H1 (cell line): ENCODE measurements around the gene CENPF. TPM values are rescaled to one million over a fixed set of nuclear protein-coding genes. Genes with fewer than 3 reads are reported as not detected.

Source experiments
- CTCF ChIA-PET: fragments of 300-600 bp; sonication (Branson Sonifier 250); formaldehyde crosslinking; loops from one replicate; lab custom pipeline; 2021; ENCODE audit not compliant: partially characterized antibody; lab: Charles Lee
- POLR2A ChIA-PET: fragments of 300-600 bp; sonication (Branson Sonifier 250); formaldehyde crosslinking; loops from one replicate; lab custom pipeline; 2021; ENCODE audit warnings: inconsistent platforms; ENCODE audit not compliant: partially characterized antibody; lab: Charles Lee
- DNase-seq, 2 experiments: peaks; one replicate each; pipeline versions ENCODE4 v3.0.0 to v3.0.0-alpha.2; 2010 to 2022; ENCODE audit warnings: low spot score in 2 of 2, low read depth in 1 of 2, mixed read lengths in 1 of 2
- FAIRE-seq: peaks from 2 replicates; lab custom pipeline; 2011; peaks lifted over from hg19 to GRCh38; lab: Jason Lieb, UNC
- H2AFZ ChIP-seq: 2 replicates; pipeline ENCODE4 v1.8.1; 2012; ENCODE audit warnings: low read length, inconsistent platforms
- H2AK5ac ChIP-seq: 2 replicates; pipeline ENCODE4 v1.6.1; 2013; ENCODE audit warnings: low read depth, low read length
- H2BK120ac ChIP-seq: replicated peaks from 2 replicates; pipeline ENCODE3; 2013; ENCODE audit warnings: low read depth, low read length, inconsistent platforms
- H2BK12ac ChIP-seq: 2 replicates; pipeline ENCODE4 v1.6.1; 2013; ENCODE audit warnings: low read depth, low read length
- H2BK15ac ChIP-seq: 2 replicates; pipeline ENCODE4 v1.6.1; 2013; ENCODE audit warnings: low read length
- H2BK20ac ChIP-seq: 2 replicates; pipeline ENCODE4 v1.6.1; 2013; ENCODE audit warnings: low read length
- H2BK5ac ChIP-seq: 2 replicates; pipeline ENCODE4 v1.6.1; 2013; ENCODE audit warnings: low read depth, low read length
- H3K14ac ChIP-seq: 2 replicates; pipeline ENCODE4 v1.6.1; 2013; ENCODE audit warnings: inconsistent platforms; ENCODE audit not compliant: insufficient read length
- H3K18ac ChIP-seq: 2 replicates; pipeline ENCODE4 v1.6.1; 2013; ENCODE audit warnings: low read length; ENCODE audit errors: extremely low read depth
- H3K23ac ChIP-seq: 2 replicates; pipeline ENCODE4 v1.6.1; 2013; ENCODE audit warnings: inconsistent platforms; ENCODE audit not compliant: insufficient read length
- H3K23me2 ChIP-seq: 2 replicates; pipeline ENCODE4 v1.6.1; 2013; ENCODE audit warnings: low read depth, low read length
- H3K27ac ChIP-seq: 2 replicates; pipeline ENCODE4 v1.6.1; 2011; ENCODE audit warnings: low read depth, low read length, inconsistent platforms
- H3K27me3 ChIP-seq, 4 experiments: replicated peaks in 1 of 4; 1 replicate in 1 of 4; 2 replicates in 3 of 4; pipeline versions ENCODE4 v1.6.1 to v1.8.1; 2011 to 2013; ENCODE audit warnings: low read length in 3 of 4, mild to moderate bottlenecking in 3 of 4, inconsistent platforms in 2 of 4, mixed read lengths in 2 of 4, moderate library complexity in 1 of 4; ENCODE audit not compliant: control insufficient read depth in 3 of 4, insufficient read depth in 3 of 4; ENCODE audit errors: extremely low read depth in 1 of 4
- H3K36me3 ChIP-seq, 4 experiments: 2 replicates each; pipeline versions ENCODE4 v1.6.1 to v1.8.1; 2011 to 2013; ENCODE audit warnings: mild to moderate bottlenecking in 4 of 4, low read length in 3 of 4, moderate library complexity in 2 of 4, control low read depth in 1 of 4, inconsistent platforms in 1 of 4; ENCODE audit not compliant: insufficient read depth in 4 of 4, control insufficient read depth in 2 of 4
- H3K4ac ChIP-seq: replicated peaks from 2 replicates; pipeline ENCODE3; 2013; ENCODE audit warnings: low read length, low read depth, mixed read lengths, inconsistent platforms; ENCODE audit not compliant: insufficient read length
- H3K4me1 ChIP-seq, 4 experiments: replicated peaks in 1 of 4; 1 replicate in 1 of 4; 2 replicates in 3 of 4; pipeline versions ENCODE4 v1.6.1 to v1.8.1; 2011 to 2013; ENCODE audit warnings: low read length in 3 of 4, inconsistent platforms in 2 of 4, mixed read lengths in 1 of 4; ENCODE audit not compliant: insufficient read depth in 4 of 4, control insufficient read depth in 3 of 4
- H3K4me2 ChIP-seq, 2 experiments: 2 replicates each; pipeline versions ENCODE4 v1.6.1 to v1.8.1; 2011 to 2013; ENCODE audit warnings: low read depth in 2 of 2, low read length in 2 of 2, control low read depth in 1 of 2, inconsistent platforms in 1 of 2, mild to moderate bottlenecking in 1 of 2; ENCODE audit not compliant: insufficient read depth in 1 of 2
- H3K4me3 ChIP-seq, 4 experiments: fragments of 200-600, 300-600 bp in 1 of 4; sonication (generic), shearing (Covaris generic), sonication (Bioruptor Twin) in 1 of 4; 2 replicates each; pipeline versions ENCODE4 v1.5.1 to v1.8.1; 2011 to 2016; ENCODE audit warnings: low read length in 4 of 4, low read depth in 3 of 4, control low read depth in 2 of 4, inconsistent platforms in 2 of 4, mild to moderate bottlenecking in 2 of 4, mixed read lengths in 1 of 4, moderate library complexity in 1 of 4; ENCODE audit not compliant: insufficient read depth in 2 of 4; ENCODE audit errors: extremely low read depth in 1 of 4
- H3K56ac ChIP-seq: replicated peaks from 2 replicates; pipeline ENCODE3; 2013; ENCODE audit warnings: low read depth, mild to moderate bottlenecking, mixed read lengths, low read length, inconsistent platforms; ENCODE audit not compliant: insufficient read length
- H3K79me1 ChIP-seq: 2 replicates; pipeline ENCODE4 v1.6.1; 2013; ENCODE audit warnings: low read depth, low read length, control low read depth
- H3K79me2 ChIP-seq, 2 experiments: 2 replicates each; pipeline versions ENCODE4 v1.6.1 to v1.8.1; 2012 to 2013; ENCODE audit warnings: low read length in 2 of 2, mild to moderate bottlenecking in 2 of 2, inconsistent platforms in 1 of 2; ENCODE audit not compliant: insufficient read depth in 2 of 2, control insufficient read depth in 1 of 2
- H3K9ac ChIP-seq, 4 experiments: replicated peaks in 1 of 4; 1 replicate in 1 of 4; 2 replicates in 3 of 4; pipeline versions ENCODE4 v1.6.1 to v1.8.1; 2011 to 2013; ENCODE audit warnings: low read depth in 3 of 4, low read length in 3 of 4, control low read depth in 2 of 4, mild to moderate bottlenecking in 2 of 4, moderate library complexity in 2 of 4, inconsistent platforms in 1 of 4; ENCODE audit errors: extremely low read depth in 1 of 4
- H3K9me3 ChIP-seq, 2 experiments: 2 replicates each; pipeline versions ENCODE4 v1.6.1 to v1.8.1; 2012 to 2013; ENCODE audit warnings: mild to moderate bottlenecking in 2 of 2, moderate library complexity in 2 of 2, control low read depth in 1 of 2, inconsistent platforms in 1 of 2, low read depth in 1 of 2, low read length in 1 of 2, mixed read lengths in 1 of 2; ENCODE audit not compliant: insufficient read depth in 2 of 2
- H4K20me1 ChIP-seq, 2 experiments: replicated peaks in 1 of 2; 2 replicates each; pipeline versions ENCODE3 to v1.8.1; 2011 to 2013; ENCODE audit warnings: inconsistent platforms in 2 of 2, low read length in 2 of 2, mild to moderate bottlenecking in 1 of 2; ENCODE audit not compliant: insufficient read depth in 2 of 2, control insufficient read depth in 1 of 2
- H4K5ac ChIP-seq: 2 replicates; pipeline ENCODE4 v1.6.1; 2013; ENCODE audit warnings: low read length, low read depth, mixed read lengths, inconsistent platforms; ENCODE audit not compliant: insufficient read length
- H4K8ac ChIP-seq: 2 replicates; pipeline ENCODE4 v1.8.0; 2013; ENCODE audit warnings: mild to moderate bottlenecking, moderate library complexity, low read length, inconsistent platforms; ENCODE audit not compliant: insufficient read depth; ENCODE audit errors: extremely low read depth
- H4K91ac ChIP-seq: replicated peaks from 2 replicates; pipeline ENCODE3; 2013; ENCODE audit warnings: low read length, mixed read lengths, inconsistent platforms; ENCODE audit not compliant: insufficient read length
- BACH1 ChIP-seq: IDR thresholded peaks from 2 replicates; pipeline ENCODE4 v1.6.1; 2012; ENCODE audit warnings: low read length, improper control_type of control experiment
- CBX5 ChIP-seq: fragments of 300-800, 300-1000 bp; sonication (generic); IDR thresholded peaks from 2 replicates; pipeline ENCODE4 v1.7.1; 2016; ENCODE audit warnings: antibody characterized with exemption, low read length, low read depth
- CHD1 ChIP-seq: IDR thresholded peaks from 2 replicates; pipeline ENCODE4 v1.6.1; 2012; ENCODE audit warnings: low read depth, low read length, improper control_type of control experiment
- GABPA ChIP-seq: IDR thresholded peaks from 2 replicates; pipeline ENCODE4 v1.6.1; 2011; ENCODE audit warnings: mild to moderate bottlenecking, low read length, moderate library complexity, borderline replicate concordance; ENCODE audit not compliant: insufficient read depth
- GTF2F1 ChIP-seq: IDR thresholded peaks from 2 replicates; pipeline ENCODE4 v1.6.1; 2012; ENCODE audit warnings: low read depth, low read length, improper control_type of control experiment, borderline replicate concordance
- HDAC6 ChIP-seq: IDR thresholded peaks from one replicate; pipeline ENCODE4 v1.7.1; 2012; ENCODE audit warnings: low read depth, mild to moderate bottlenecking, inconsistent platforms, low read length, moderate library complexity
- KDM1A ChIP-seq: fragments of 200-600, 300-600 bp; sonication (generic); IDR thresholded peaks from 2 replicates; pipeline ENCODE4 v1.7.1; 2016; ENCODE audit warnings: mild to moderate bottlenecking, low read length, borderline replicate concordance
- KDM5A ChIP-seq: fragments of 200-600 bp; IDR thresholded peaks from 2 replicates; pipeline ENCODE4 v1.7.1; 2012; ENCODE audit warnings: mild to moderate bottlenecking, low read length, inconsistent platforms, mixed read lengths
- MAFK ChIP-seq: IDR thresholded peaks from 2 replicates; pipeline ENCODE4 v1.6.1; 2012; ENCODE audit warnings: low read depth, mild to moderate bottlenecking, improper control_type of control experiment, low read length
- POLR2AphosphoS5 ChIP-seq: IDR thresholded peaks from 2 replicates; pipeline ENCODE4 v1.6.1; 2011; ENCODE audit warnings: low read depth, low read length
- POU5F1 ChIP-seq: IDR thresholded peaks from 2 replicates; pipeline ENCODE4 v1.6.1; 2011; ENCODE audit warnings: low read depth, mild to moderate bottlenecking, low read length, moderate library complexity
- SUZ12 ChIP-seq: fragments of 200-600 bp; sonication (generic); IDR thresholded peaks from 2 replicates; pipeline ENCODE4 v1.6.1; 2012; ENCODE audit warnings: mild to moderate bottlenecking, inconsistent platforms, low read length, moderate library complexity, mixed read lengths
- TEAD4 ChIP-seq: IDR thresholded peaks from 2 replicates; pipeline ENCODE4 v1.6.1; 2012; ENCODE audit warnings: low read depth, low read length, inconsistent platforms, mixed read lengths
- WGBS, 2 experiments: shearing (Covaris generic) in 1 of 2; methylation state at CpG; one replicate each; pipeline versions ENCODE4 v1.1.6 to v1.1.7; 2013 to 2015; ENCODE audit warnings: low lambda C conversion rate in 2 of 2, mixed read lengths in 2 of 2, inconsistent platforms in 1 of 2, low coverage in 1 of 2, missing lambda C conversion rate in 1 of 2; ENCODE audit not compliant: insufficient replicate concordance in 2 of 2, insufficient coverage in 1 of 2, insufficient read length in 1 of 2; ENCODE audit errors: extremely low coverage in 1 of 2, missing lambda C conversion rate in 1 of 2; 5-methylcytosine and 5-hydroxymethylcytosine counted together
- polyA plus RNA-seq, 7 experiments: library from polyadenylated mRNA; depleted of rRNA in 3 of 7; stranded (reverse) in 5 of 7; unstranded in 2 of 7; fragments of >200 nt in 5 of 7; fragments of 200-250 nt in 2 of 7; gene quantifications; 1 replicate in 5 of 7; 2 replicates in 1 of 7; 4 replicates in 1 of 7; pipeline versions ENCODE4 v1.2.1 to v1.2.3, GENCODE V29; 2011 to 2013; ENCODE audit warnings: missing spikeins in 2 of 7, mixed read lengths in 2 of 7
- total RNA-seq: library from RNA; stranded (reverse); fragmentation: NEBNext Ultra II Directional; extraction: Animal tissue kit (Norgen Biotek cat#: 25700); gene quantifications from 2 replicates; pipeline ENCODE4 v1.2.1, GENCODE V29; 2021
- TF ChIP-seq, protein P1 (sequence below): IDR thresholded peaks from 2 replicates; pipeline ENCODE4 v1.6.1; 2011; ENCODE audit warnings: low read depth, mild to moderate bottlenecking, low read length; ENCODE audit not compliant: insufficient read depth

Gene CENPF
- total and polyA plus RNA-seq, 2 of the 8 experiments (the other 6 are each of a cell fraction or from before 2014, with no cell fraction given) = 13.7 to 170 TPM

DNA sequence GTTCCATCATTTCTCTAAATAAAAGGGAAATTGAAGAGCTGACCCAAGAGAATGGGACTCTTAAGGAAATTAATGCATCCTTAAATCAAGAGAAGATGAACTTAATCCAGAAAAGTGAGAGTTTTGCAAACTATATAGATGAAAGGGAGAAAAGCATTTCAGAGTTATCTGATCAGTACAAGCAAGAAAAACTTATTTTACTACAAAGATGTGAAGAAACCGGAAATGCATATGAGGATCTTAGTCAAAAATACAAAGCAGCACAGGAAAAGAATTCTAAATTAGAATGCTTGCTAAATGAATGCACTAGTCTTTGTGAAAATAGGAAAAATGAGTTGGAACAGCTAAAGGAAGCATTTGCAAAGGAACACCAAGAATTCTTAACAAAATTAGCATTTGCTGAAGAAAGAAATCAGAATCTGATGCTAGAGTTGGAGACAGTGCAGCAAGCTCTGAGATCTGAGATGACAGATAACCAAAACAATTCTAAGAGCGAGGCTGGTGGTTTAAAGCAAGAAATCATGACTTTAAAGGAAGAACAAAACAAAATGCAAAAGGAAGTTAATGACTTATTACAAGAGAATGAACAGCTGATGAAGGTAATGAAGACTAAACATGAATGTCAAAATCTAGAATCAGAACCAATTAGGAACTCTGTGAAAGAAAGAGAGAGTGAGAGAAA, 38.4 kb downstream of the CENPF start:
- ChIA-PET CTCF (interaction anchor here (0.6 to 3.9 kb wide), 7 partner anchors 8 to 310 kb away, joined by 3 to 24 read pairs (median 4); no protein-coding TSS in a partner anchor), POLR2A (no interaction called here)
- Histone ChIP-seq H2AFZ (no peak overlapping the region), H2BK5ac (no peak overlapping the region), H4K8ac (no peak overlapping the region), H2BK20ac (no peak overlapping the region), H3K27ac (no peak overlapping the region), H3K23me2 (no peaks in the 10 kb centered on the region), H3K4me3 (no peak overlapping the region), H2BK12ac (no peak overlapping the region), H3K79me1 (no peaks in the 10 kb centered on the region; the same call in 1 of the 2 replicates), H2BK15ac (no peak overlapping the region), H3K9me3 (no peaks in the 10 kb centered on the region), H3K9ac (no peak overlapping the region), H3K4me2 (no peak overlapping the region), H2BK120ac (no peak overlapping the region), H3K23ac (no peak overlapping the region), H3K36me3 (peaks cover 42 to 86% (median 78%) of the 10 kb centered on the region in 4 experiments), H3K79me2 (no peaks in the 10 kb centered on the region), H2AK5ac (no peak overlapping the region), H3K14ac (no peak overlapping the region), H3K4ac (no peak overlapping the region), H3K18ac (no peak overlapping the region), H4K5ac (no peak overlapping the region), H4K91ac (no peak overlapping the region), H3K56ac (no peak overlapping the region), H4K20me1 (peaks cover 3 to 6% of the 10 kb centered on the region in 2 experiments), H3K27me3 (no peaks in the 10 kb centered on the region), H3K4me1 (no peaks in the 10 kb centered on the region)
- no peak for DNase-seq
- no peak for FAIRE-seq
- 93% methylated on average over 2 of the region's 2 CpGs; no CpG with 5 or more reads in 1 of the 2 experiments for WGBS, 2 experiments
- TF ChIP-seq SUZ12 (no peak), POLR2AphosphoS5 (no peak), MAFK (no peak), POU5F1 (no peak), CHD1 (no peak), GTF2F1 (no peak), BACH1 (no peak), TEAD4 (no peak), HDAC6 (no peak), KDM5A (no peak), GABPA (no peak), KDM1A (no peak), CBX5 (no peak)
- TF ChIP-seq, protein P1, sequence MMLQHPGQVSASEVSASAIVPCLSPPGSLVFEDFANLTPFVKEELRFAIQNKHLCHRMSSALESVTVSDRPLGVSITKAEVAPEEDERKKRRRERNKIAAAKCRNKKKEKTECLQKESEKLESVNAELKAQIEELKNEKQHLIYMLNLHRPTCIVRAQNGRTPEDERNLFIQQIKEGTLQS = no peak
